Measurements from ENCODE around the gene LTBP2.

GRCh38 chr14:74521756-74522155 is 90.3 kb downstream of the LTBP2 start:
- no peak for TF ChIP-seq CTCF (IDR thresholded peaks at IDR 0.05; ENCODE audit: control extremely low read depth in 1 of 3, insufficient read depth in 1 of 3, low read depth in 1 of 3, low read length in 3 of 3)
- no peak for TF ChIP-seq POLR2A (IDR thresholded peaks at IDR 0.05; ENCODE audit: control extremely low read depth in 1 of 2, low read depth in 2 of 2, low read length in 2 of 2)

All from H1 (cell line).